Measurements from ENCODE around the gene CLIC6.

Gene CLIC6

GRCh38 chr21:34675871-34676270, 7.1 kb downstream of the CLIC6 start:
- no peak overlapping the region for H3K4me3 ChIP-seq (ENCODE audit: extremely low read depth, insufficient read depth, low read length, poor library complexity, severe bottlenecking)
- no peak overlapping the region for H3K27ac ChIP-seq (ENCODE audit: low read depth, low read length, severe bottlenecking)
- no peaks in the 10 kb centered on the region for H3K4me1 ChIP-seq (ENCODE audit: control insufficient read depth, insufficient read depth, low read length, poor library complexity, severe bottlenecking)
- H3K9me3 ChIP-seq (ENCODE audit: control insufficient read depth, low read length) = peaks cover 6% of the 10 kb centered on the region
- H3K36me3 ChIP-seq (ENCODE audit: control insufficient read depth, insufficient read depth, low read length) = no peaks in the 10 kb centered on the region
- whole genome bisulfite sequencing, 2 experiments (ENCODE audit: insufficient coverage in 2 of 2) = 50 to 77% methylated on average over 2 of the region's 5 CpGs

- WGBS, 2 experiments (ENCODE audit: insufficient coverage in 2 of 2) = 84 to 89% methylated on average over 4 of the region's 5 CpGs
- no peaks in the 10 kb centered on the region for H3K36me3 ChIP-seq (ENCODE audit: control insufficient read depth, insufficient read depth, low read length)
Observed at GRCh38 chr21:34679051-34679450, 10.3 kb downstream of the CLIC6 start.

GRCh38 chr21:34684174-34684876, 15.5 kb downstream of the CLIC6 start:
- WGBS, 2 experiments (ENCODE audit: insufficient coverage in 2 of 2) = 100% methylated on average over 1 of the region's 2 CpGs; no CpG with 5 or more reads in 1 of the 2 experiments
- H3K36me3 ChIP-seq (ENCODE audit: control insufficient read depth, insufficient read depth, low read length) = no peaks in the 10 kb centered on the region
- no peak overlapping the region for H3K4me3 ChIP-seq (ENCODE audit: extremely low read depth, insufficient read depth, low read length, poor library complexity, severe bottlenecking)
- no peaks in the 10 kb centered on the region for H3K4me1 ChIP-seq (ENCODE audit: control insufficient read depth, insufficient read depth, low read length, poor library complexity, severe bottlenecking)
- peaks cover 16% of the 10 kb centered on the region for H3K9me3 ChIP-seq (ENCODE audit: control insufficient read depth, low read length)
- H3K27ac ChIP-seq (ENCODE audit: low read depth, low read length, severe bottlenecking) = no peak overlapping the region

More at GRCh38 chr21:34679051-34679450, 10.3 kb downstream of the CLIC6 start:
- Histone ChIP-seq H3K9me3 (ENCODE audit: control insufficient read depth, low read length) (peaks cover 16% of the 10 kb centered on the region), H3K4me1 (ENCODE audit: control insufficient read depth, insufficient read depth, low read length, poor library complexity, severe bottlenecking) (no peaks in the 10 kb centered on the region), H3K27ac (ENCODE audit: low read depth, low read length, severe bottlenecking) (no peak overlapping the region), H3K4me3 (ENCODE audit: extremely low read depth, insufficient read depth, low read length, poor library complexity, severe bottlenecking) (no peak overlapping the region)

- H3K27ac ChIP-seq (ENCODE audit: low read depth, low read length, severe bottlenecking) = no peak overlapping the region
- H3K36me3 ChIP-seq (ENCODE audit: control insufficient read depth, insufficient read depth, low read length) = no peaks in the 10 kb centered on the region
- no peaks in the 10 kb centered on the region for H3K4me1 ChIP-seq (ENCODE audit: control insufficient read depth, insufficient read depth, low read length, poor library complexity, severe bottlenecking)
- no peak overlapping the region for H3K4me3 ChIP-seq (ENCODE audit: extremely low read depth, insufficient read depth, low read length, poor library complexity, severe bottlenecking)
- no CpG with 5 or more reads among the region's 1 CpG for WGBS, 2 experiments (ENCODE audit: insufficient coverage in 2 of 2)
- no peaks in the 10 kb centered on the region for H3K9me3 ChIP-seq (ENCODE audit: control insufficient read depth, low read length)
Observed at GRCh38 chr21:34687065-34687464, 18.3 kb downstream of the CLIC6 start.

- no peaks in the 10 kb centered on the region for H3K36me3 ChIP-seq (ENCODE audit: control insufficient read depth, insufficient read depth, low read length)
- H3K4me3 ChIP-seq (ENCODE audit: extremely low read depth, insufficient read depth, low read length, poor library complexity, severe bottlenecking) = no peak overlapping the region
- no peaks in the 10 kb centered on the region for H3K4me1 ChIP-seq (ENCODE audit: control insufficient read depth, insufficient read depth, low read length, poor library complexity, severe bottlenecking)
- H3K9me3 ChIP-seq (ENCODE audit: control insufficient read depth, low read length) = no peaks in the 10 kb centered on the region
- no CpG with 5 or more reads among the region's 2 CpGs for WGBS, 2 experiments (ENCODE audit: insufficient coverage in 2 of 2)
- H3K27ac ChIP-seq (ENCODE audit: low read depth, low read length, severe bottlenecking) = no peak overlapping the region
Observed at GRCh38 chr21:34687745-34688144, 19.0 kb downstream of the CLIC6 start.

- WGBS, 2 experiments (ENCODE audit: insufficient coverage in 2 of 2) = 87 to 89% methylated on average over 11 to 16 of the region's 16 CpGs
- no peaks in the 10 kb centered on the region for H3K4me1 ChIP-seq (ENCODE audit: control insufficient read depth, insufficient read depth, low read length, poor library complexity, severe bottlenecking)
- H3K27ac ChIP-seq (ENCODE audit: low read depth, low read length, severe bottlenecking) = no peak overlapping the region
Observed at GRCh38 chr21:34688145-34688544, 19.4 kb downstream of the CLIC6 start.

GRCh38 chr21:34688715-34689114, 19.9 kb downstream of the CLIC6 start:
- WGBS, 2 experiments (ENCODE audit: insufficient coverage in 2 of 2) = 86 to 97% methylated on average over 4 of the region's 5 CpGs
- no peaks in the 10 kb centered on the region for H3K9me3 ChIP-seq (ENCODE audit: control insufficient read depth, low read length)
- H3K4me1 ChIP-seq (ENCODE audit: control insufficient read depth, insufficient read depth, low read length, poor library complexity, severe bottlenecking) = no peaks in the 10 kb centered on the region
- no peak overlapping the region for H3K27ac ChIP-seq (ENCODE audit: low read depth, low read length, severe bottlenecking)
- no peak overlapping the region for H3K4me3 ChIP-seq (ENCODE audit: extremely low read depth, insufficient read depth, low read length, poor library complexity, severe bottlenecking)
- no peaks in the 10 kb centered on the region for H3K36me3 ChIP-seq (ENCODE audit: control insufficient read depth, insufficient read depth, low read length)

More at GRCh38 chr21:34688145-34688544, 19.4 kb downstream of the CLIC6 start:
- Histone ChIP-seq H3K9me3 (ENCODE audit: control insufficient read depth, low read length) (no peaks in the 10 kb centered on the region), H3K4me3 (ENCODE audit: extremely low read depth, insufficient read depth, low read length, poor library complexity, severe bottlenecking) (no peak overlapping the region), H3K36me3 (ENCODE audit: control insufficient read depth, insufficient read depth, low read length) (no peaks in the 10 kb centered on the region)

GRCh38 chr21:34690041-34690792, 21.4 kb downstream of the CLIC6 start:
- H3K4me1 ChIP-seq (ENCODE audit: control insufficient read depth, insufficient read depth, low read length, poor library complexity, severe bottlenecking) = no peaks in the 10 kb centered on the region

GRCh38 chr21:34690793-34691175, 22.0 kb downstream of the CLIC6 start:
- no peak overlapping the region for H3K27ac ChIP-seq (ENCODE audit: low read depth, low read length, severe bottlenecking)
- WGBS, 2 experiments (ENCODE audit: insufficient coverage in 2 of 2) = 100% methylated on average over 1 of the region's 2 CpGs; no CpG with 5 or more reads in 1 of the 2 experiments
- peaks cover 10% of the 10 kb centered on the region for H3K9me3 ChIP-seq (ENCODE audit: control insufficient read depth, low read length)
- H3K4me3 ChIP-seq (ENCODE audit: extremely low read depth, insufficient read depth, low read length, poor library complexity, severe bottlenecking) = no peak overlapping the region
- H3K4me1 ChIP-seq (ENCODE audit: control insufficient read depth, insufficient read depth, low read length, poor library complexity, severe bottlenecking) = no peaks in the 10 kb centered on the region
- H3K36me3 ChIP-seq (ENCODE audit: control insufficient read depth, insufficient read depth, low read length) = no peaks in the 10 kb centered on the region

More at GRCh38 chr21:34690041-34690792, 21.4 kb downstream of the CLIC6 start:
- Histone ChIP-seq H3K36me3 (ENCODE audit: control insufficient read depth, insufficient read depth, low read length) (no peaks in the 10 kb centered on the region), H3K27ac (ENCODE audit: low read depth, low read length, severe bottlenecking) (no peak overlapping the region), H3K9me3 (ENCODE audit: control insufficient read depth, low read length) (peaks cover 8% of the 10 kb centered on the region), H3K4me3 (ENCODE audit: extremely low read depth, insufficient read depth, low read length, poor library complexity, severe bottlenecking) (no peak overlapping the region)
- 82 to 88% methylated on average over 2 of the region's 11 CpGs for WGBS, 2 experiments (ENCODE audit: insufficient coverage in 2 of 2)

- no peaks in the 10 kb centered on the region for H3K4me1 ChIP-seq (ENCODE audit: control insufficient read depth, insufficient read depth, low read length, poor library complexity, severe bottlenecking)
- H3K9me3 ChIP-seq (ENCODE audit: control insufficient read depth, low read length) = peaks cover 10% of the 10 kb centered on the region
- no peak overlapping the region for H3K4me3 ChIP-seq (ENCODE audit: extremely low read depth, insufficient read depth, low read length, poor library complexity, severe bottlenecking)
- no peak overlapping the region for H3K27ac ChIP-seq (ENCODE audit: low read depth, low read length, severe bottlenecking)
- 68 to 77% methylated on average over 3 of the region's 5 CpGs for WGBS, 2 experiments (ENCODE audit: insufficient coverage in 2 of 2)
- H3K36me3 ChIP-seq (ENCODE audit: control insufficient read depth, insufficient read depth, low read length) = no peaks in the 10 kb centered on the region
Observed at GRCh38 chr21:34691390-34692032, 22.7 kb downstream of the CLIC6 start.
